ENCODE measurements around the gene CDK5RAP2. TPM values are rescaled to one million over a fixed set of nuclear protein-coding genes. Genes with fewer than 3 reads are reported as not detected.

The CDK5RAP2 gene
- total and polyA plus RNA-seq, 8 donors = 14.8 to 37.1 (median 21.7) TPM

- Histone ChIP-seq H3K27ac (no peak overlapping the region), H3K9me3 (no peaks in the 10 kb centered on the region), H3K27me3 (no peaks in the 10 kb centered on the region), H3K36me3 (peaks cover 0 to 21% (median 0%) of the 10 kb centered on the region in 3 donors), H3K4me1 (peaks cover 0 to 7% (median 0%) of the 10 kb centered on the region in 3 donors), H3K4me3 (no peak overlapping the region)
- 83 to 94% methylated on average over 1 of the region's 1 CpG for WGBS, 2 donors
- ATAC-seq (no peak), DNase-seq (no peak), FAIRE-seq (no peak)
- no peak for TF ChIP-seq CTCF (IDR thresholded peaks at IDR 0.05)
- intact Hi-C loops (cut with DNase I) = no loop called here
Measured at GRCh38 chr9:120440791-120441190, 139.2 kb downstream of the CDK5RAP2 start.

GRCh38 chr9:120439926-120440325 is 140.0 kb downstream of the CDK5RAP2 start:
- intact Hi-C loops (cut with DNase I) = no loop called here
- DNase-seq (no peak), FAIRE-seq (no peak), ATAC-seq (no peak)
- no peak overlapping the region for H3K4me3 ChIP-seq
- peaks cover 0 to 7% (median 0%) of the 10 kb centered on the region in 3 donors for H3K4me1 ChIP-seq
- 88 to 94% methylated on average over 1 of the region's 1 CpG for WGBS, 2 donors
- H3K9me3 ChIP-seq = no peaks in the 10 kb centered on the region
- H3K27me3 ChIP-seq = no peaks in the 10 kb centered on the region
- no peak overlapping the region for H3K27ac ChIP-seq
- no peak for TF ChIP-seq CTCF (IDR thresholded peaks at IDR 0.05)
- peaks cover 0 to 21% (median 0%) of the 10 kb centered on the region in 3 donors for H3K36me3 ChIP-seq

- Histone ChIP-seq H3K4me1 (peaks cover 0 to 7% (median 0%) of the 10 kb centered on the region in 3 donors), H3K36me3 (peaks cover 0 to 21% (median 0%) of the 10 kb centered on the region in 3 donors), H3K27me3 (no peaks in the 10 kb centered on the region), H3K9me3 (no peaks in the 10 kb centered on the region), H3K27ac (no peak overlapping the region), H3K4me3 (no peak overlapping the region)
- WGBS, 2 donors = 82 to 85% methylated on average over 9 of the region's 9 CpGs
- DNase-seq = no peak
- intact Hi-C loops (cut with DNase I) = no loop called here
- ATAC-seq = peak in 3 of 4 donors; percentile 45 to 50 (median 47)
- peak in 2 of 4 donors; percentile 12 to 27 for TF ChIP-seq CTCF (IDR thresholded peaks at IDR 0.05)
- FAIRE-seq = no peak
Measured at GRCh38 chr9:120438836-120439546, 141.0 kb downstream of the CDK5RAP2 start.

- ATAC-seq (peak in 3 of 4 donors; percentile 52 to 67 (median 57)), FAIRE-seq (no peak), DNase-seq (no peak)
- no peak overlapping the region for H3K4me3 ChIP-seq
- no peaks in the 10 kb centered on the region for H3K27me3 ChIP-seq
- no peak for TF ChIP-seq CTCF (IDR thresholded peaks at IDR 0.05)
- H3K36me3 ChIP-seq = peaks cover 0 to 16% (median 0%) of the 10 kb centered on the region in 3 donors
- WGBS, 2 donors = 86% methylated on average over 2 of the region's 2 CpGs
- H3K9me3 ChIP-seq = no peaks in the 10 kb centered on the region
- no peak overlapping the region for H3K27ac ChIP-seq
- intact Hi-C loops (cut with DNase I) = no loop called here
- H3K4me1 ChIP-seq = peaks cover 0 to 7% (median 0%) of the 10 kb centered on the region in 3 donors
Measured at GRCh38 chr9:120438111-120438510, 141.9 kb downstream of the CDK5RAP2 start.

GRCh38 chr9:120436983-120437475 is 142.9 kb downstream of the CDK5RAP2 start:
- ATAC-seq (peak in 2 of 4 donors; percentile 19 to 54), FAIRE-seq (no peak), DNase-seq (no peak)
- 87 to 95% methylated on average over 9 of the region's 9 CpGs for WGBS, 2 donors
- Histone ChIP-seq H3K4me1 (peaks cover 0 to 7% (median 0%) of the 10 kb centered on the region in 3 donors), H3K4me3 (no peak overlapping the region), H3K36me3 (peaks cover 0 to 15% (median 0%) of the 10 kb centered on the region in 3 donors), H3K27me3 (no peaks in the 10 kb centered on the region), H3K27ac (no peak overlapping the region), H3K9me3 (no peaks in the 10 kb centered on the region)
- intact Hi-C loops (cut with DNase I) = no loop called here
- no peak for TF ChIP-seq CTCF (IDR thresholded peaks at IDR 0.05)
